ENCODE measurements around the gene CRIM1. TPM values are rescaled to one million over a fixed set of nuclear protein-coding genes. Genes with fewer than 3 reads are reported as not detected.

Gene CRIM1
- total RNA-seq, 1 experiment from 2014 or later, result 24.1 TPM

DNA sequence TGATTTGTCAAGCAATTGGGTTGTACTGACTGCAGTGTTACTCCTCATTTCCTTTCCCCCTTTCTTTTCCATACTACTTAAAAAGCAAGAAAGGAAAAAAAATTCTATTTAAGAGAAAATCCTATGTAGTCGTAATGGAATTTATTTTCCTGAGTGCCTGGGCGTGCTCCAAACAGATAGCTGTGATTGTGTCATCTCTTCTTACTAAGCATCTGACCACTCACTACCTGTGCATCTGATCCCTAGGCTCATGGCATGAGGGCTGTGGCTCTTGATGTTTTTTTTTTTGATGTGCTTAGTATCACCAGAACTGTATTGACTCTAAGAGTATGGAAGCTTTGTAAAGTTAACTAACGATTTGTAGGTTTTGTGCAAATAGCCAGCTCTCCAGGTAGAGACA lies 19.0 kb downstream of the CRIM1 start:
- no peaks in the 10 kb centered on the region for H3K27me3 Mint-ChIP-seq (ENCODE audit: low read depth)
- ChIA-PET POLR2A (no interaction called here), CTCF (interaction anchor here (3.2 kb wide), 1 partner anchor 86 kb away, joined by 22 read pairs; no protein-coding TSS in a partner anchor)
- no peak overlapping the region for H3K4me3 Mint-ChIP-seq
- H3K4me1 Mint-ChIP-seq, result peaks cover 95% of the 10 kb centered on the region
- peaks cover 7% of the 10 kb centered on the region for H3K36me3 Mint-ChIP-seq
- DNase-seq (ENCODE audit: low spot score) (no peak), ATAC-seq (no peak)
- peak overlapping the region; percentile 36 for H3K27ac Mint-ChIP-seq
- no peak for TF ChIP-seq ZNF423 (CRISPR knock-in tag; IDR thresholded peaks at IDR 0.05)
- TF ChIP-seq ZBTB21 (CRISPR knock-in tag; IDR thresholded peaks at IDR 0.05; ENCODE audit: borderline replicate concordance), result no peak
- no peak for TF ChIP-seq OVOL2 (CRISPR knock-in tag; IDR thresholded peaks at IDR 0.05; ENCODE audit: borderline replicate concordance)
- TF ChIP-seq SMAD3 (CRISPR knock-in tag; IDR thresholded peaks at IDR 0.05; ENCODE audit: borderline replicate concordance), result no peak
- TF ChIP-seq GTF2I (CRISPR knock-in tag; conservative IDR thresholded peaks at IDR 0.05), result no peak
- no peak for TF ChIP-seq FOXK1 (CRISPR knock-in tag; IDR thresholded peaks at IDR 0.05)
- TF ChIP-seq, protein P1, sequence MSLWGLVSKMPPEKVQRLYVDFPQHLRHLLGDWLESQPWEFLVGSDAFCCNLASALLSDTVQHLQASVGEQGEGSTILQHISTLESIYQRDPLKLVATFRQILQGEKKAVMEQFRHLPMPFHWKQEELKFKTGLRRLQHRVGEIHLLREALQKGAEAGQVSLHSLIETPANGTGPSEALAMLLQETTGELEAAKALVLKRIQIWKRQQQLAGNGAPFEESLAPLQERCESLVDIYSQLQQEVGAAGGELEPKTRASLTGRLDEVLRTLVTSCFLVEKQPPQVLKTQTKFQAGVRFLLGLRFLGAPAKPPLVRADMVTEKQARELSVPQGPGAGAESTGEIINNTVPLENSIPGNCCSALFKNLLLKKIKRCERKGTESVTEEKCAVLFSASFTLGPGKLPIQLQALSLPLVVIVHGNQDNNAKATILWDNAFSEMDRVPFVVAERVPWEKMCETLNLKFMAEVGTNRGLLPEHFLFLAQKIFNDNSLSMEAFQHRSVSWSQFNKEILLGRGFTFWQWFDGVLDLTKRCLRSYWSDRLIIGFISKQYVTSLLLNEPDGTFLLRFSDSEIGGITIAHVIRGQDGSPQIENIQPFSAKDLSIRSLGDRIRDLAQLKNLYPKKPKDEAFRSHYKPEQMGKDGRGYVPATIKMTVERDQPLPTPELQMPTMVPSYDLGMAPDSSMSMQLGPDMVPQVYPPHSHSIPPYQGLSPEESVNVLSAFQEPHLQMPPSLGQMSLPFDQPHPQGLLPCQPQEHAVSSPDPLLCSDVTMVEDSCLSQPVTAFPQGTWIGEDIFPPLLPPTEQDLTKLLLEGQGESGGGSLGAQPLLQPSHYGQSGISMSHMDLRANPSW (CRISPR knock-in tag; conservative IDR thresholded peaks at IDR 0.05; ENCODE audit: low read depth), result no peak
- TF ChIP-seq NFYB (CRISPR knock-in tag; conservative IDR thresholded peaks at IDR 0.05; ENCODE audit: low read depth), result no peak
- TF ChIP-seq CTCF (IDR thresholded peaks at IDR 0.05), result no peak
- TF ChIP-seq PRRX2 (CRISPR knock-in tag; IDR thresholded peaks at IDR 0.05), result no peak
- no peak for TF ChIP-seq TCF7 (CRISPR knock-in tag; IDR thresholded peaks at IDR 0.05; ENCODE audit: low read depth)
- TF ChIP-seq CREM (CRISPR knock-in tag; IDR thresholded peaks at IDR 0.05), result no peak
- TF ChIP-seq PRDM15 (CRISPR knock-in tag; IDR thresholded peaks at IDR 0.05), result no peak
- TF ChIP-seq JUN (CRISPR knock-in tag; IDR thresholded peaks at IDR 0.05), result no peak
- TF ChIP-seq, protein P2, sequence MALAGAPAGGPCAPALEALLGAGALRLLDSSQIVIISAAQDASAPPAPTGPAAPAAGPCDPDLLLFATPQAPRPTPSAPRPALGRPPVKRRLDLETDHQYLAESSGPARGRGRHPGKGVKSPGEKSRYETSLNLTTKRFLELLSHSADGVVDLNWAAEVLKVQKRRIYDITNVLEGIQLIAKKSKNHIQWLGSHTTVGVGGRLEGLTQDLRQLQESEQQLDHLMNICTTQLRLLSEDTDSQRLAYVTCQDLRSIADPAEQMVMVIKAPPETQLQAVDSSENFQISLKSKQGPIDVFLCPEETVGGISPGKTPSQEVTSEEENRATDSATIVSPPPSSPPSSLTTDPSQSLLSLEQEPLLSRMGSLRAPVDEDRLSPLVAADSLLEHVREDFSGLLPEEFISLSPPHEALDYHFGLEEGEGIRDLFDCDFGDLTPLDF (CRISPR knock-in tag; IDR thresholded peaks at IDR 0.05), result no peak
- no peak for TF ChIP-seq ZNF512 (CRISPR knock-in tag; IDR thresholded peaks at IDR 0.05; ENCODE audit: borderline replicate concordance)
- no peaks in the 10 kb centered on the region for H3K9me3 Mint-ChIP-seq
